IMR-90 (cell line): ENCODE measurements around the gene MTRF1L. TPM values are rescaled to one million over a fixed set of nuclear protein-coding genes. Genes with fewer than 3 reads are reported as not detected.

ENCODE experiments used
- ATAC-seq: fragments of 200-7000 bp; cut with Tn5 transposase; 2 replicates; pipeline ENCODE4 v1.9.1; 2020; ENCODE audit warnings: low read depth, mild to moderate bottlenecking, moderate library complexity
- BruUV-seq: library from RNA; stranded (reverse); fragments of 400-500 nt; replicated peaks from 2 replicates; lab custom pipeline; 2021; lab: Mats Ljungman, UMichigan
- CTCF ChIA-PET: fragments of 300-600 bp; formaldehyde crosslinking; extraction: SDS; loops from one replicate; lab custom pipeline; 2021; ENCODE audit warnings: antibody characterized with exemption; lab: Yijun Ruan, JAX
- POLR2A ChIA-PET: fragments of 300-600 bp; sonication (Branson Sonifier 250); formaldehyde crosslinking; loops from one replicate; lab custom pipeline; 2022; ENCODE audit warnings: antibody characterized with exemption; ENCODE audit not compliant: unreplicated experiment; lab: Charles Lee
- DNase-seq: peaks from one replicate; pipeline ENCODE4 v3.0.0; 2013
- H2AFZ ChIP-seq: replicated peaks from 2 replicates; pipeline ENCODE3; 2013; ENCODE audit warnings: low read length, mild to moderate bottlenecking; ENCODE audit not compliant: poor library complexity
- H2AK5ac ChIP-seq: 2 replicates; pipeline ENCODE4 v1.6.1; 2013; ENCODE audit warnings: low read depth, low read length, inconsistent platforms
- H2AK9ac ChIP-seq: replicated peaks from 2 replicates; pipeline ENCODE3; 2013; ENCODE audit warnings: mild to moderate bottlenecking, low read depth, low read length, moderate library complexity; ENCODE audit not compliant: poor library complexity
- H2BK120ac ChIP-seq: 2 replicates; pipeline ENCODE4 v1.6.1; 2013; ENCODE audit warnings: low read depth, low read length, inconsistent platforms
- H2BK15ac ChIP-seq: 3 replicates; pipeline ENCODE4 v1.6.1; 2013; ENCODE audit warnings: low read depth, low read length, inconsistent platforms
- H2BK20ac ChIP-seq: 2 replicates; pipeline ENCODE4 v1.6.1; 2013; ENCODE audit warnings: low read depth, mild to moderate bottlenecking, inconsistent platforms, low read length, moderate library complexity
- H2BK5ac ChIP-seq: 2 replicates; pipeline ENCODE4 v1.6.1; 2013; ENCODE audit warnings: mild to moderate bottlenecking, low read depth, low read length, inconsistent platforms; ENCODE audit not compliant: poor library complexity, severe bottlenecking
- H3K14ac ChIP-seq: replicated peaks from 2 replicates; pipeline ENCODE4 v1.6.1; 2013; ENCODE audit warnings: low read depth, low read length, inconsistent platforms
- H3K18ac ChIP-seq: 2 replicates; pipeline ENCODE4 v1.6.1; 2013; ENCODE audit warnings: low read depth, low read length, control low read depth
- H3K23ac ChIP-seq: 2 replicates; pipeline ENCODE4 v1.6.1; 2013; ENCODE audit warnings: low read depth, low read length, inconsistent platforms
- H3K27ac ChIP-seq: 2 replicates; pipeline ENCODE4 v1.5.1; 2013; ENCODE audit warnings: mild to moderate bottlenecking, control low read depth, low read length; ENCODE audit not compliant: insufficient read depth
- H3K27me3 ChIP-seq: 2 replicates; pipeline ENCODE4 v1.6.1; 2013; ENCODE audit warnings: low read length; ENCODE audit not compliant: control insufficient read depth, insufficient read depth
- H3K36me3 ChIP-seq: 2 replicates; pipeline ENCODE4 v1.6.1; 2013; ENCODE audit warnings: low read length, mixed read lengths; ENCODE audit not compliant: control insufficient read depth, insufficient read depth
- H3K4ac ChIP-seq: 2 replicates; pipeline ENCODE4 v1.6.1; 2013; ENCODE audit warnings: low read depth, low read length, inconsistent platforms
- H3K4me1 ChIP-seq: 2 replicates; pipeline ENCODE4 v1.6.1; 2013; ENCODE audit warnings: low read length, mixed read lengths; ENCODE audit not compliant: control insufficient read depth, insufficient read depth
- H3K4me2 ChIP-seq: 2 replicates; pipeline ENCODE4 v1.6.1; 2013; ENCODE audit warnings: low read depth, mild to moderate bottlenecking, control low read depth, low read length, moderate library complexity
- H3K4me3 ChIP-seq: 2 replicates; pipeline ENCODE4 v1.5.1; 2013; ENCODE audit warnings: low read depth, mild to moderate bottlenecking, control low read depth, low read length, moderate library complexity; ENCODE audit not compliant: insufficient read depth
- H3K56ac ChIP-seq: 2 replicates; pipeline ENCODE4 v1.6.1; 2013; ENCODE audit warnings: low read length, inconsistent platforms; ENCODE audit not compliant: insufficient read depth; ENCODE audit errors: extremely low read depth
- H3K79me1 ChIP-seq, 2 experiments: 2 replicates each; pipeline ENCODE4 v1.6.1; 2013; ENCODE audit warnings: low read length in 2 of 2, inconsistent platforms in 1 of 2, low read depth in 1 of 2
- H3K9ac ChIP-seq: 2 replicates; pipeline ENCODE4 v1.6.1; 2013; ENCODE audit warnings: low read depth, low read length, control low read depth
- H3K9me1 ChIP-seq: 2 replicates; pipeline ENCODE4 v1.6.1; 2013; ENCODE audit warnings: low read length, inconsistent platforms; ENCODE audit not compliant: insufficient read depth
- H3K9me3 ChIP-seq: 2 replicates; pipeline ENCODE4 v1.6.1; 2013; ENCODE audit warnings: low read length; ENCODE audit not compliant: control insufficient read depth, insufficient read depth
- H4K20me1 ChIP-seq: 2 replicates; pipeline ENCODE4 v1.6.1; 2013; ENCODE audit warnings: low read length, inconsistent platforms; ENCODE audit not compliant: insufficient read depth
- H4K5ac ChIP-seq: 2 replicates; pipeline ENCODE4 v1.6.1; 2013; ENCODE audit warnings: mild to moderate bottlenecking, low read depth, low read length, control low read depth
- H4K8ac ChIP-seq, 2 experiments: 2 replicates each; pipeline ENCODE4 v1.6.1; 2013; ENCODE audit warnings: low read depth in 2 of 2, low read length in 2 of 2, control low read depth in 1 of 2, inconsistent platforms in 1 of 2
- H4K91ac ChIP-seq: 2 replicates; pipeline ENCODE4 v1.6.1; 2013; ENCODE audit warnings: low read depth, low read length, inconsistent platforms; ENCODE audit not compliant: insufficient read depth
- BHLHE40 ChIP-seq: fragments of 150-350 bp; IDR thresholded peaks from 2 replicates; pipeline ENCODE4 v1.6.1; 2016; ENCODE audit warnings: mild to moderate bottlenecking, low read depth, low read length
- CEBPB ChIP-seq: IDR thresholded peaks from 2 replicates; pipeline ENCODE4 v1.6.1; 2012; ENCODE audit warnings: low read depth, low read length, improper control_type of control experiment
- CHD1 ChIP-seq: IDR thresholded peaks from 2 replicates; pipeline ENCODE4 v1.6.1; 2012; ENCODE audit warnings: low read depth, low read length, improper control_type of control experiment
- FOS ChIP-seq: fragments of 150-350 bp; IDR thresholded peaks from 2 replicates; pipeline ENCODE4 v1.6.1; 2016; ENCODE audit warnings: low read depth, low read length
- MAFK ChIP-seq: IDR thresholded peaks from 2 replicates; pipeline ENCODE4 v1.6.1; 2012; ENCODE audit warnings: low read depth, low read length, improper control_type of control experiment
- MAZ ChIP-seq: IDR thresholded peaks from 2 replicates; pipeline ENCODE4 v1.6.1; 2012; ENCODE audit warnings: low read depth, mild to moderate bottlenecking, low read length, improper control_type of control experiment, moderate library complexity, borderline replicate concordance
- MXI1 ChIP-seq: IDR thresholded peaks from 2 replicates; pipeline ENCODE4 v1.6.1; 2012; ENCODE audit warnings: low read depth, mild to moderate bottlenecking, low read length, moderate library complexity, borderline replicate concordance
- NFE2L2 ChIP-seq: fragments of 150-350 bp; IDR thresholded peaks from 2 replicates; pipeline ENCODE4 v1.6.1; 2016; ENCODE audit warnings: low read depth, mild to moderate bottlenecking, low read length
- POLR2A ChIP-seq: IDR thresholded peaks from 2 replicates; pipeline ENCODE4 v1.6.1; 2012; ENCODE audit warnings: mild to moderate bottlenecking, low read depth, low read length
- RAD21 ChIP-seq: IDR thresholded peaks from 2 replicates; pipeline ENCODE4 v1.6.1; 2012; ENCODE audit warnings: low read length, improper control_type of control experiment
- RCOR1 ChIP-seq: IDR thresholded peaks from 2 replicates; pipeline ENCODE4 v1.6.1; 2012; ENCODE audit warnings: mild to moderate bottlenecking, low read length, improper control_type of control experiment; ENCODE audit not compliant: insufficient replicate concordance
- RFX5 ChIP-seq: IDR thresholded peaks from 2 replicates; pipeline ENCODE4 v1.8.0; 2012; ENCODE audit warnings: low read depth, mild to moderate bottlenecking, low read length, moderate library complexity
- SMC3 ChIP-seq: fragments of 150-350 bp; IDR thresholded peaks from 2 replicates; pipeline ENCODE4 v1.6.1; 2016; ENCODE audit warnings: low read depth, mild to moderate bottlenecking, antibody characterized with exemption, low read length, moderate library complexity
- WGBS, 2 experiments: methylation state at CpG; one replicate each; pipeline versions ENCODE4 v1.1.5 to v1.1.7; 2013; ENCODE audit warnings: missing lambda C conversion rate in 2 of 2; ENCODE audit not compliant: insufficient read length in 1 of 2; ENCODE audit errors: extremely low coverage in 2 of 2; 5-methylcytosine and 5-hydroxymethylcytosine counted together
- dilution Hi-C: fragments of 300-500 bp; cut with HindIII; formaldehyde crosslinking; loops from one replicate; pipeline ENCODE4 v1.14.3; 2018; ENCODE audit warnings: low sequenced_read_pairs; ENCODE audit not compliant: unreplicated experiment
- in situ Hi-C: fragments of 300-500 bp; cut with MboI; formaldehyde crosslinking; loops from 3 replicates; pipeline ENCODE4 v1.14.3; 2019; ENCODE audit warnings: low sequenced_read_pairs, inconsistent platforms, mixed read lengths
- intact Hi-C: fragments of 100-400 bp; cut with micrococcal nuclease; formaldehyde crosslinking; loops from 2 replicates; pipeline ENCODE4 v1.10.0; 2022
- polyA plus RNA-seq, 3 experiments: library from polyadenylated mRNA; depleted of rRNA; stranded (reverse); fragments of >200 nt; gene quantifications; 2 replicates each; pipeline ENCODE4 v1.2.3, GENCODE V29; 2012; ENCODE audit warnings: low replicate concordance in 1 of 3
- total RNA-seq: library from RNA; depleted of rRNA; stranded (reverse); fragments of >200 nt; gene quantifications from 2 replicates; pipeline ENCODE4 v1.2.3, GENCODE V29; 2012
- TF ChIP-seq, protein P1 (sequence below): fragments of 150-350 bp; IDR thresholded peaks from 2 replicates; pipeline ENCODE4 v1.6.1; 2016; ENCODE audit warnings: low read depth, mild to moderate bottlenecking, low read length, moderate library complexity, borderline replicate concordance
- TF ChIP-seq, protein P2 (sequence below): fragments of 150-350 bp; IDR thresholded peaks from 2 replicates; pipeline ENCODE4 v1.6.1; 2017; ENCODE audit warnings: mild to moderate bottlenecking, antibody characterized with exemption, low read length, low read depth
- TF ChIP-seq, protein P3 (sequence below): conservative IDR thresholded peaks from 2 replicates; pipeline ENCODE4 v1.5.1; 2012; ENCODE audit warnings: mild to moderate bottlenecking, low read depth, low read length, improper control_type of control experiment

The MTRF1L gene
- total and polyA plus RNA-seq, 2 of the 4 experiments (the other 2 are of a cell fraction), result 6.9 to 11.1 TPM

DNA sequence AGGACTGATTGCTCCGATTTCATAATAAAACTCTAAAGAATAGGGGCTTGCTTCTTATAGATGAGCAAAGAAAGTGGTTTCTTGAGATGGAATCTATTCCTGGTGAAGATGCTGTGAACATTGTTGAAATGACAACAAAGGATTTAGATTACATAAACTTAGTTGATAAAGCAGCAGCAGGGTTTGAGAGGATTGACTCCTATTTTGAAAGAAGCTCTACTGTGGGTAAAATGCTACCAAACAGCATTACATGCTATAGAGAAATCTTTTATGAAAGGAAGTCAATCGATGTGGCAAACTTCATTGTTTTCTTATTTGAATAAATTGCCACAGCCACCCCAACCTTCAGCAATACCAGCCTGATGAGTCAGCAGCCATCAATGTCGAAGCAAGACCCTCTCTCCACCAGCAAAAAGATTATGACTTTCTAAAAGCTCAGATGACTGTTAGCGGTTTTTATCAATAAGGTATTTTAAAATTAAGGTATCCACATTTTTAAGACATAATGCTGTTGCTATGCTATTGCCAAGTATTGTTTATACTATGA lies 12.7 kb upstream of the MTRF1L start:
- H3K27me3 ChIP-seq, result no peaks in the 10 kb centered on the region
- no peak overlapping the region for H2AK9ac ChIP-seq
- DNase-seq (no peak), ATAC-seq (no peak)
- BruUV-seq, result no TSS peak
- H3K9me3 ChIP-seq, result no peaks in the 10 kb centered on the region
- ChIA-PET CTCF (no interaction called here), POLR2A (no interaction called here)
- no peak overlapping the region for H2BK5ac ChIP-seq
- no peak overlapping the region for H2AK5ac ChIP-seq
- intact Hi-C loops (no loop called here), in situ Hi-C loops (no loop called here), dilution Hi-C loops (no loop called here)
- peaks cover 4% of the 10 kb centered on the region; the same call in 1 of the 2 replicates for H3K9me1 ChIP-seq
- H3K18ac ChIP-seq, result no peak overlapping the region
- no peak overlapping the region for H3K27ac ChIP-seq
- H2BK15ac ChIP-seq, result no peak overlapping the region
- H4K8ac ChIP-seq, result no peak overlapping the region
- H4K5ac ChIP-seq, result no peak overlapping the region
- TF ChIP-seq MXI1 (no peak), CEBPB (no peak), MAFK (no peak), RAD21 (no peak), RFX5 (no peak), CHD1 (no peak), NFE2L2 (no peak), BHLHE40 (no peak), SMC3 (no peak), FOS (no peak), RCOR1 (no peak), POLR2A (no peak), MAZ (no peak)
- TF ChIP-seq, protein P1, sequence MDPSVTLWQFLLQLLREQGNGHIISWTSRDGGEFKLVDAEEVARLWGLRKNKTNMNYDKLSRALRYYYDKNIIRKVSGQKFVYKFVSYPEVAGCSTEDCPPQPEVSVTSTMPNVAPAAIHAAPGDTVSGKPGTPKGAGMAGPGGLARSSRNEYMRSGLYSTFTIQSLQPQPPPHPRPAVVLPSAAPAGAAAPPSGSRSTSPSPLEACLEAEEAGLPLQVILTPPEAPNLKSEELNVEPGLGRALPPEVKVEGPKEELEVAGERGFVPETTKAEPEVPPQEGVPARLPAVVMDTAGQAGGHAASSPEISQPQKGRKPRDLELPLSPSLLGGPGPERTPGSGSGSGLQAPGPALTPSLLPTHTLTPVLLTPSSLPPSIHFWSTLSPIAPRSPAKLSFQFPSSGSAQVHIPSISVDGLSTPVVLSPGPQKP, result no peak
- TF ChIP-seq, protein P2, sequence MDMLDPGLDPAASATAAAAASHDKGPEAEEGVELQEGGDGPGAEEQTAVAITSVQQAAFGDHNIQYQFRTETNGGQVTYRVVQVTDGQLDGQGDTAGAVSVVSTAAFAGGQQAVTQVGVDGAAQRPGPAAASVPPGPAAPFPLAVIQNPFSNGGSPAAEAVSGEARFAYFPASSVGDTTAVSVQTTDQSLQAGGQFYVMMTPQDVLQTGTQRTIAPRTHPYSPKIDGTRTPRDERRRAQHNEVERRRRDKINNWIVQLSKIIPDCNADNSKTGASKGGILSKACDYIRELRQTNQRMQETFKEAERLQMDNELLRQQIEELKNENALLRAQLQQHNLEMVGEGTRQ, result no peak
- TF ChIP-seq, protein P3, sequence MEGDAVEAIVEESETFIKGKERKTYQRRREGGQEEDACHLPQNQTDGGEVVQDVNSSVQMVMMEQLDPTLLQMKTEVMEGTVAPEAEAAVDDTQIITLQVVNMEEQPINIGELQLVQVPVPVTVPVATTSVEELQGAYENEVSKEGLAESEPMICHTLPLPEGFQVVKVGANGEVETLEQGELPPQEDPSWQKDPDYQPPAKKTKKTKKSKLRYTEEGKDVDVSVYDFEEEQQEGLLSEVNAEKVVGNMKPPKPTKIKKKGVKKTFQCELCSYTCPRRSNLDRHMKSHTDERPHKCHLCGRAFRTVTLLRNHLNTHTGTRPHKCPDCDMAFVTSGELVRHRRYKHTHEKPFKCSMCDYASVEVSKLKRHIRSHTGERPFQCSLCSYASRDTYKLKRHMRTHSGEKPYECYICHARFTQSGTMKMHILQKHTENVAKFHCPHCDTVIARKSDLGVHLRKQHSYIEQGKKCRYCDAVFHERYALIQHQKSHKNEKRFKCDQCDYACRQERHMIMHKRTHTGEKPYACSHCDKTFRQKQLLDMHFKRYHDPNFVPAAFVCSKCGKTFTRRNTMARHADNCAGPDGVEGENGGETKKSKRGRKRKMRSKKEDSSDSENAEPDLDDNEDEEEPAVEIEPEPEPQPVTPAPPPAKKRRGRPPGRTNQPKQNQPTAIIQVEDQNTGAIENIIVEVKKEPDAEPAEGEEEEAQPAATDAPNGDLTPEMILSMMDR, result no peak
- no peaks in the 10 kb centered on the region for H4K20me1 ChIP-seq
- no peaks in the 10 kb centered on the region for H3K79me1 ChIP-seq
- H3K56ac ChIP-seq, result no peak overlapping the region
- H3K4me3 ChIP-seq, result no peak overlapping the region
- H3K4me2 ChIP-seq, result no peak overlapping the region
- H3K4me1 ChIP-seq, result peaks cover 2% of the 10 kb centered on the region; the same call in 1 of the 2 replicates
- H3K36me3 ChIP-seq, result 0 out of 2 replicates have a peak, but pooled peaks cover 2% of the 10 kb centered on the region
- H2AFZ ChIP-seq, result no peak overlapping the region
- WGBS, 2 experiments, result no CpG with 5 or more reads among the region's 4 CpGs
- no peak overlapping the region for H3K4ac ChIP-seq
- no peak overlapping the region for H4K91ac ChIP-seq
- H2BK120ac ChIP-seq, result no peak overlapping the region
- H3K9ac ChIP-seq, result no peak overlapping the region
- no peak overlapping the region for H3K23ac ChIP-seq
- no peak overlapping the region for H3K14ac ChIP-seq
- H2BK20ac ChIP-seq, result no peak overlapping the region
